Thyroid gland (tissue), 4 donors: ENCODE data around the gene ELF5. TPM values are rescaled to one million over a fixed set of nuclear protein-coding genes. Genes with fewer than 3 reads are reported as not detected.

Experiments used
- DNase-seq, 2 donors: peaks; one replicate each; pipeline ENCODE4 v3.0.0-alpha.2; 2019
- H3K27ac ChIP-seq, 3 donors: fragments of 200-600 bp; sonication (generic); 1 replicate in 2 of 3; 2 replicates in 1 of 3; pipeline ENCODE4 v1.5.1; 2016 to 2019; ENCODE audit warnings: mild to moderate bottlenecking in 1 of 3, moderate library complexity in 1 of 3
- H3K27me3 ChIP-seq: fragments of 200-600 bp; sonication (generic); one replicate; pipeline ENCODE4 v1.5.1; 2019
- H3K36me3 ChIP-seq, 2 donors: fragments of 200-600 bp; sonication (generic); one replicate each; pipeline ENCODE4 v1.5.1; 2016 to 2019
- H3K4me1 ChIP-seq, 2 donors: fragments of 200-600 bp; sonication (generic); one replicate each; pipeline ENCODE4 v1.5.1; 2017 to 2019
- H3K4me3 ChIP-seq, 3 donors: fragments of 200-600 bp; sonication (generic); replicated peaks in 1 of 3; 1 replicate in 2 of 3; 2 replicates in 1 of 3; pipeline ENCODE4 v1.5.1; 2016; ENCODE audit warnings: mild to moderate bottlenecking in 1 of 3
- H3K9me3 ChIP-seq: fragments of 200-600 bp; sonication (generic); one replicate; pipeline ENCODE4 v1.5.1; 2017
- CTCF ChIP-seq, 6 experiments: fragments of 200-600 bp in 3 of 6; fragments of 450-650 bp in 3 of 6; sonication (generic) in 3 of 6; IDR thresholded peaks; one replicate each; pipeline ENCODE4 v1.5.1; 2016 to 2019; ENCODE audit warnings: antibody characterized with exemption in 6 of 6, mild to moderate bottlenecking in 2 of 6, inconsistent platforms in 1 of 6, moderate library complexity in 1 of 6
- POLR2A ChIP-seq, 2 donors: fragments of 450-650 bp; IDR thresholded peaks; one replicate each; pipeline ENCODE4 v1.6.1; 2017; ENCODE audit warnings: antibody characterized with exemption in 2 of 2, mild to moderate bottlenecking in 2 of 2, moderate library complexity in 1 of 2
- WGBS, 2 donors: methylation state at CpG; one replicate each; pipeline ENCODE4 v1.1.5; 2017; 5-methylcytosine and 5-hydroxymethylcytosine counted together
- intact Hi-C: fragments of 100-400 bp; cut with DNase I; formaldehyde crosslinking; loops from one replicate; pipeline ENCODE4 v1.15.1; 2023
- total RNA-seq, 4 donors: library from RNA; depleted of rRNA; stranded (reverse); fragments of >200 nt; gene quantifications; one replicate each; pipeline ENCODE4 v1.2.3, GENCODE V29; 2016

Gene ELF5
- total RNA-seq, 4 donors from 2014 or later: not detected

- DNase-seq: no peak
- no peak overlapping the region for H3K27ac ChIP-seq
- no peaks in the 10 kb centered on the region for H3K27me3 ChIP-seq
- peaks cover 0 to 7% of the 10 kb centered on the region in 2 donors for H3K4me1 ChIP-seq
- no peaks in the 10 kb centered on the region for H3K36me3 ChIP-seq
- H3K4me3 ChIP-seq: no peak overlapping the region
- intact Hi-C loops: no loop called here
- TF ChIP-seq POLR2A (IDR thresholded peaks at IDR 0.05) (no peak), CTCF (IDR thresholded peaks at IDR 0.05) (no peak)
- no peaks in the 10 kb centered on the region for H3K9me3 ChIP-seq
- WGBS, 2 donors: 73 to 74% methylated on average over 7 to 11 of the region's 12 CpGs
Measured at GRCh38 chr11:34524696-34525095, 11.1 kb upstream of the ELF5 start.

GRCh38 chr11:34523053-34523452 lies 9.5 kb upstream of the ELF5 start:
- intact Hi-C loops: no loop called here
- Histone ChIP-seq H3K36me3 (no peaks in the 10 kb centered on the region), H3K4me3 (no peak overlapping the region), H3K27ac (no peak overlapping the region), H3K27me3 (no peaks in the 10 kb centered on the region), H3K4me1 (peaks cover 0 to 7% of the 10 kb centered on the region in 2 donors), H3K9me3 (no peaks in the 10 kb centered on the region)
- TF ChIP-seq POLR2A (IDR thresholded peaks at IDR 0.05): no peak
- no peak for TF ChIP-seq CTCF (IDR thresholded peaks at IDR 0.05)
- DNase-seq: no peak
- WGBS, 2 donors: 74 to 76% methylated on average over 3 of the region's 3 CpGs

GRCh38 chr11:34522188-34522587 lies 8.6 kb upstream of the ELF5 start:
- no peaks in the 10 kb centered on the region for H3K27me3 ChIP-seq
- intact Hi-C loops: no loop called here
- H3K4me3 ChIP-seq: no peak overlapping the region
- peak; percentile 33 to 35 for DNase-seq
- no peaks in the 10 kb centered on the region for H3K36me3 ChIP-seq
- peaks cover 0 to 7% of the 10 kb centered on the region in 2 donors for H3K4me1 ChIP-seq
- H3K9me3 ChIP-seq: no peaks in the 10 kb centered on the region
- no peak overlapping the region for H3K27ac ChIP-seq
- 55 to 79% methylated on average over 2 of the region's 2 CpGs for WGBS, 2 donors
- TF ChIP-seq CTCF (IDR thresholded peaks at IDR 0.05) (no peak), POLR2A (IDR thresholded peaks at IDR 0.05) (no peak)

- Histone ChIP-seq H3K9me3 (no peaks in the 10 kb centered on the region), H3K4me3 (no peak overlapping the region), H3K4me1 (peaks cover 0 to 7% of the 10 kb centered on the region in 2 donors), H3K36me3 (no peaks in the 10 kb centered on the region), H3K27me3 (no peaks in the 10 kb centered on the region), H3K27ac (no peak overlapping the region)
- DNase-seq: no peak
- TF ChIP-seq CTCF (IDR thresholded peaks at IDR 0.05) (no peak), POLR2A (IDR thresholded peaks at IDR 0.05) (no peak)
- intact Hi-C loops: no loop called here
Measured at GRCh38 chr11:34521265-34521664, 7.7 kb upstream of the ELF5 start.

- intact Hi-C loops: no loop called here
- 88 to 92% methylated on average over 2 of the region's 2 CpGs for WGBS, 2 donors
- H3K27ac ChIP-seq: no peak overlapping the region
Measured at GRCh38 chr11:34519595-34520235, 6.1 kb upstream of the ELF5 start.

More at GRCh38 chr11:34519595-34520235, 6.1 kb upstream of the ELF5 start:
- Histone ChIP-seq H3K4me1 (peaks cover 0 to 7% of the 10 kb centered on the region in 2 donors), H3K9me3 (no peaks in the 10 kb centered on the region), H3K36me3 (no peaks in the 10 kb centered on the region), H3K27me3 (no peaks in the 10 kb centered on the region), H3K4me3 (no peak overlapping the region)
- TF ChIP-seq POLR2A (IDR thresholded peaks at IDR 0.05): no peak
- no peak for TF ChIP-seq CTCF (IDR thresholded peaks at IDR 0.05)
- DNase-seq: no peak
